ENCODE results near the gene ARHGAP6.
"Not testable (repeated sequence)": the region's sequence is repeated elsewhere in the genome, so short reads cannot be mapped to it uniquely, and the experiment has no call there.

ARHGAP6 gene

GRCh38 chrX:11381464-11381863 lies 284.3 kb downstream of the ARHGAP6 start:
- peak; percentile 53 for DNase-seq

DNA sequence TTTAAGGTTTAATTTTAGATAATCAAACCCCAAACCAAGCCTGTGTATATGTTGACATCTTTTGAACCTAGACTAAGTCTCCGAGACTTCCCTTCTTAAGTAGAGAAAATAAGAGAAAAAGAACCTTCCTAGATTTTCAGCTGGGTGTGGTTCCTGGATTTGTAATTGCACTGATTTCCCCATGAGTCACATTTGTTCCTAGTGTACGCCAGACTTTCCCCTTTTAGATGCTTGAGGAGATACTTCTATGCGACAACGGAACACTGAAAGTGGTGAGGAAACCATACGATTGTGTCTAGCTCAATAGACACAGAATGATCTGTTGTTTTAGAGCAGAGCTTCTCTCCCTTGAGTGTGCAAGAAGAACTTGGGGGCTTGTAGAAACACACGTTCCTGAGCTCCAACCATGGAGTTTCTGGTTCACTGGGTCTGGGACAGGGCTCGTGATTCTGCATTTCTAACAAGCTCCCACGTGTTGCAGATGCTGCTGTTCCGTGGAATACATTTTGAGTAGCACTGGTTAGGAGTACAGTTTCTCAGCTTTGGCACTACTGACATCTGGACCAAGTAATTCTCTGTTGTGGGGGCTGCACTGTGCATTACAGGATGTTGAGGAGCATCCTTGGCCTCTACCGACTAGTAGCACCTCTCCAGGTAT lies 285.4 kb downstream of the ARHGAP6 start:
- DNase-seq: no peak

GRCh38 chrX:11376163-11376562 lies 289.6 kb downstream of the ARHGAP6 start:
- no peak for DNase-seq

DNA sequence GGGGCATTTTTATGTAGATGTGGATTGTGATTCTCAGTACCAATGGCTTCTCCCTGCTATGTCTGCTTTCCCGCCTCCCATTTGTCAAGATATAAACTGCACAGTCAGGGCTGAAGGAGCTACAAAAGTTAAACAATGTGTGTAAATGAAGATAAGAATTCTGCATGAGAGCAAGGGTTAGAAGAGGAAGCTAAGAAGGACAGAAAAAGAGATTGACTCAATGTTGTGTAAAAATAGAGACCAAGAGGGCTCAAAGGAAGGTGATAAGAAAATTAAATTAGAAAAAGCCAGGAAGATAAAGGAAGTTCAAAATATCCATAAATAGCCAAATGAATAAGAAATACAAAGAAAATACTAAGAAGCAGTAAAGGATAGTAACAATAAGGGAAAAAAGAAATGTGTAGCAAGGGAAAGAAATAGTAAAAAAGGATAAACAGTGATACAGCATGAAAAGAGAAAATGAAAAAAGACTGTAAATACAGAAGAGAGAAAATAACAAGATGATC lies 290.1 kb downstream of the ARHGAP6 start:
- no peak for DNase-seq

- no peak for DNase-seq
These were observed 291.1 kb downstream of the ARHGAP6 start for GRCh38 chrX:11374570-11374969.

GRCh38 chrX:11371106-11371505 lies 294.6 kb downstream of the ARHGAP6 start:
- DNase-seq: no peak

- no peak for DNase-seq
These were observed 297.9 kb downstream of the ARHGAP6 start for GRCh38 chrX:11367609-11368430.

DNA sequence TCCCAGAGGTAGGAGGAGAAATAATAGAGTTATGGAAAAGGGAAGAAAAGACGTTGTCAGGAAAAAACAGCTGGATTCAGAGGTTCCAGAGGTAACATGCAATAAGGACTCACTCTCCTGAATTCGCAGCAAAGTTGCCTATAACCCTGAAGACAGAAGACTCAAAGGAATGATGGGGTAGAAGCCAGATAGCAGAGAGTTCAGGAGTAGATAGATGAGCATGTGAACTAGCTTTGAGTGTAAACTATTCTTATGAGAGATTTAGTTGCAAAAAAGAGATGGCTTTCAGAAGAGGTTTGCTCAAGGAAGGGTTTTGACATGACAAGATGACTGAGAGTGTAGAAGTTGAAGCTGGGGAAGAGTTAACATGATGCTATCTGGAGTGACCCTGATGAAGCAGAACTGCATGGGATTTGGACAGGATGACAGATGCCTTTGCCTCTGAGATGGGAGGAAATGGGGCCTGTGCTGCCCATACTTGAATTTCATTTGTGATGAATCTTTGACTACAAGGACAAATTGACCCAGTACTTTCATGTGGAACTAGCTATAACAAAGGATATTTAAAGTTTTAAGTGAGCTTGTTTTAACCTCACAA lies 298.6 kb downstream of the ARHGAP6 start:
- no peak for DNase-seq

DNA sequence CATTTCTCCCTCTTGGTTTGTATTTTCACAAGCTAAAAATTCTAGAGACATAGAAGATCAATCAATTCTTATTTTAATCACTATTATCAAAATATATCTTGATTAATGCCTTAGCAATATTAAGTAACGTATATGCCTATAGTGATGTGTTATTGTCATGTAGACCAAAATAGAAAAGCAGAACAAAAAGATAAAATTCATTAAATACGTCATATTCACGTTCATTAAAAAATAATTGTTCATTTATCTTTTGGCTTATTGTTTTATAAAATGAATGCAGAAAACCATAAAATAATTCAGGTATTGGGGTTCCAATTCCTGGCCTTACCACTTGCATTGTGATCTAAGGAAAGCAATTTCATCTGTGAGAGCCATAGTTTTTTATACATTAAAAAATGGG lies 300.3 kb downstream of the ARHGAP6 start:
- DNase-seq: no peak

DNA sequence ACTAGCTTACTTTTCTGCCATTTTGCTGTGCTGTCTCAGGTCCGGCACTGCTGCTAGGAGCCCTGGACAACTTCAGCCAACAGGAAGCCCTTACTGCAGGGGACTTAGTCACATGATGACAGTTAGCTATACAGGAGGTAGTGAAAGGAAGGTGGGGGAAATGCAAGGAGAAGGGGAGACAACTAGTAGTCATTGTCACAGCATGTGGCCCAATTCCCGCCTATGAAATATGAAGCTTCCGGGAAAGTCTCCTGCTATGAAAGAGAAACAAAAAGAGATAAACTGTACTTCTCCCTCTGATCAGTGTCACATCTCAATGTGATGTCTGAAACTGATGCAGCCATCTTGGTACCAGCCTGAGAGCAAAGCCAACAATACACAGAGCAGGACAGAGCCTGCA lies 300.9 kb downstream of the ARHGAP6 start:
- DNase-seq: no peak

DNA sequence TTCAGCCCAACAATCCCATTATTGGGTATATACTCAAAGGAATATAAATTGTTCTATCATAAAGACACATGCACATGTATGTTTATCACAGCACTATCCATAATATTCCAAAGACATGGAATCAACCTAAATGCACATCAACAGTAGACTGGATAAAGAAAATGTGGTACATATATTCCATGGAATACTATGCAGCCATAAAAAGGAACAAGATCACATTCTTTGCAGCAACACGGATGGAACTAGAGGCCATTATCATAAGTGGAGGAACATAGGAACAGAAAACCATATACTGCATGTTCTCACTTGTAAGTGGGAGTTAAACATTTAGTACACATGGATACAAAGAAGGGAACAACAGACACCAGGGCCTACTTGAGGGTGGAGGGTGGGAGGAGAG lies 301.9 kb downstream of the ARHGAP6 start:
- not testable (repeated sequence) for DNase-seq

DNA sequence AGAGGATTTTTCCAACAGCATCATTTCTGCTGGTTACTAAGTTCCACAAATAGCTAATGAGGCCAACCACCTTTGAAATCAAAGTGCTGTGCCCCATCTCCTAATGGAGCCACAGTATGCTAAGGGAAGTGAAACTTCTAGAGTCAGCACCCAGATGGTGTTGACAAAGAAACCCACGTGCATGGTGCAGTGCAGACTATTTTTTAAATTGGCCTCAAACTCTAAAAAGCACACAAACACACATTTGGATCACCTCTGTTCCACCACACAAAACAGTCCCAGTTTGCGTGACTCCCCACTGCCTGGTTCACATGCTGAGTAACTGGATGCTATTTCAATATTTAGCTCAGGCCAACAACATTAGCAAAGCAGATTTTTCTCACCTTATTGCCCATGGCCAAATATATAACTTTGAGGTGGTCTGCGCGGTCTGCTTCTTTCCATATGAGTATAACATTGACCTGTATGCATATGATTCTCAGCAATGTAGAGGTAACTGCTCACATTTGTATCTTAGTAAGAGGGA lies 302.6 kb downstream of the ARHGAP6 start:
- no peak for DNase-seq

- DNase-seq: not testable (repeated sequence)
These were observed 304.1 kb downstream of the ARHGAP6 start for GRCh38 chrX:11361666-11362065.

DNA sequence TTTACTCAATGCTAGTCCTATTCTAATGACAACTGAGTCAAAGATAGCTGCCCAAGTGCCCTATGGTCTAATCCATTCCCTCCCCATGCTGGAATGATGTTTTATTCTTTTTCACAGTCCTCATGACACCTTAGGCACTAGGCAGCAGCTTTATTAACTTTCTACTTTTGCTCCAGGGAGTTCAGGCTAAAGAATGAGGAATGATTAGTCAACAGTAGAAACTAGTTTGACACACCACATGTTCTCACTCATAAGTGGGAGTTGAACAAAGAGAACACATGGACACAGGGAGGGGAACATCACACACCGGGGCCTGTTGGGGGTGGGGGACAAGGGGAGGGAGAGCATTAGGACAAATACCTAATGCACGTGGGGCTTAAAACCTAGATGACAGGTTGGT lies 309.8 kb downstream of the ARHGAP6 start:
- DNase-seq: not testable (repeated sequence)

DNA sequence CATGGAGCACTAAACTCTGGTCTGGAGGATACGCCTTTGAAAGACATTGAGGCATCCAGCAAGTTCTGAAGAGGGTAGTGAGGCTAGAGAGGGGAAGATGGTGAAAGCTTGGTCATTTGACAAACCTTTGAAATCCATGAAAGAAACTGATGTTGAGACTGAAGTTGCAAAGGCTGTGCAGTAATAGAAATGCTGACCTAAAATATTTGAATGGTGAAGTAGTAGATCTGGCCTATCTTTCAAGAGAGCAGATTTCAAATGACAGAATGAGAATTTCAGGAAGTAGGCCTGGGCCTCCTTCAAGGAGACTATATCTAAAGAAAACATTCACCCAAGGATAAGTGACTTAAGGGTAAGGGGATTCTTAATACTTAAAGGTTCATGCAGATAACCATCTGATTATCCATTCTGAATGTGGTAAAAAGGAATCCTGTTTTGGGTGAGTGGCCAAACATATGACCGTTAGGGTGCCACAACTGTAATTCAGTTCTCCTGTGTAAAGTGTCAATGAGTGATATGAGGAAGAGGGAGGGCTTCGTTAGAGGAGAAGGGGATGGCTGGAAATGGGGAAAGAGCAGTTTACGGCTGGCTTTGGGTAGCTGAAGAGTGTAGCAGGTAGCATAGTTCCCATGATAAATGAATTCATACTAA lies 310.3 kb downstream of the ARHGAP6 start:
- no peak for DNase-seq

- peak; percentile 29 for DNase-seq
These were observed 313.4 kb downstream of the ARHGAP6 start for GRCh38 chrX:11352296-11352741.

- DNase-seq: peak; percentile 79
These were observed 314.1 kb downstream of the ARHGAP6 start for GRCh38 chrX:11351375-11352295.

GRCh38 chrX:11349661-11350337 lies 315.9 kb downstream of the ARHGAP6 start:
- no peak for DNase-seq

- no peak for DNase-seq
These were observed 316.7 kb downstream of the ARHGAP6 start for GRCh38 chrX:11349020-11349419.

GRCh38 chrX:11347300-11347699 lies 318.4 kb downstream of the ARHGAP6 start:
- DNase-seq: no peak

DNA sequence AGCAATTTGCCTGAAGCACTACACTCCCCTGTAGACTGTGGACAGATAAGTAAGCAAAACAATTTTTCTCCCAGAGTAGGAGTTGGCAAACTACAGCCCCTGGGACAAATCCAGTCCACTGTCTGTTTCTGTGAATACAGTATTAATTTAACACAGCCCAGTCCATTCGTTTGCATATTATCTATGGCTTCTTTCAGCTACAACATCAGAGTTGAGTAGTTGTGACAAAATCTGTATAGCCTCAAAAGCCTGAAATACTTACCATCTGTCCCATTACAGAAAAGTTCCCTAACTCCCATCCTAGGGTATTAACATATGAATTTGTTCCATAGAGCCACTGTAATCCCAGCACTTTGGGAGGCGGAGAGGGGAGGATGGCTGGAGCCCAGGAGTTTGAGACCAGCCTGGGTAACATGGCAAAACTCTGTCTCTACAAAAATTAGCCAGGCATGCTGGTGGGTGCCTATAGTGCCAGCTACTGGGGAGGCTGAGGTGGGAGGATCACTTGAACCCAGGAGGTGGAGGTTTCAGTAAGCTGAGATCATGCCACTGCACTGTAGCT lies 319.5 kb downstream of the ARHGAP6 start:
- DNase-seq: no peak

Data from fibroblast of upper back skin (primary cell).